CD14-positive monocyte (primary cell): Measurements from ENCODE around the gene MEAF6. TPM values are rescaled to one million over a fixed set of nuclear protein-coding genes. Genes with fewer than 3 reads are reported as not detected.

Source experiments
- DNase-seq, 3 donors: peaks; one replicate each; pipeline ENCODE4 v3.0.0-alpha.2; 2011 to 2022
- H2AFZ ChIP-seq: 2 replicates; pipeline ENCODE4 v1.6.0; 2012; ENCODE audit warnings: mild to moderate bottlenecking, low read depth, low read length, inconsistent platforms; ENCODE audit not compliant: insufficient read depth, poor library complexity, severe bottlenecking
- H3K27ac ChIP-seq, 2 donors: 1 replicate in 1 of 2; 2 replicates in 1 of 2; pipeline ENCODE4 v1.5.1; 2012 to 2013; ENCODE audit warnings: low read length in 2 of 2, control low read depth in 1 of 2, inconsistent platforms in 1 of 2, low read depth in 1 of 2, mild to moderate bottlenecking in 1 of 2
- H3K27me3 ChIP-seq, 2 donors: one replicate each; pipeline versions ENCODE4 v1.6.0 to v1.6.1; 2011 to 2013; ENCODE audit warnings: low read length in 2 of 2; ENCODE audit not compliant: control insufficient read depth in 2 of 2, insufficient read depth in 2 of 2
- H3K36me3 ChIP-seq, 2 donors: replicated peaks in 1 of 2; 1 replicate in 1 of 2; 2 replicates in 1 of 2; pipeline versions ENCODE4 v1.5.1 to v1.6.1; 2012 to 2013; ENCODE audit warnings: low read length in 2 of 2, control low read depth in 1 of 2, inconsistent platforms in 1 of 2, mild to moderate bottlenecking in 1 of 2; ENCODE audit not compliant: insufficient read depth in 2 of 2, control insufficient read depth in 1 of 2
- H3K4me1 ChIP-seq, 2 donors: 1 replicate in 1 of 2; 2 replicates in 1 of 2; pipeline versions ENCODE4 v1.5.1 to v1.6.1; 2012 to 2013; ENCODE audit warnings: low read length in 2 of 2, control low read depth in 1 of 2, inconsistent platforms in 1 of 2, mild to moderate bottlenecking in 1 of 2, moderate library complexity in 1 of 2; ENCODE audit not compliant: insufficient read depth in 2 of 2, control insufficient read depth in 1 of 2
- H3K4me2 ChIP-seq: replicated peaks from 2 replicates; pipeline ENCODE3; 2012; ENCODE audit warnings: low read length, moderate library complexity, mild to moderate bottlenecking; ENCODE audit not compliant: poor library complexity, severe bottlenecking; ENCODE audit errors: extremely low read depth
- H3K4me3 ChIP-seq, 3 experiments: fragments of 200-600 bp in 1 of 3; sonication (generic) in 1 of 3; replicated peaks in 1 of 3; 1 replicate in 2 of 3; 2 replicates in 1 of 3; pipeline ENCODE4 v1.5.1; 2011 to 2013; ENCODE audit warnings: low read length in 3 of 3, mild to moderate bottlenecking in 3 of 3, control low read depth in 2 of 3, low read depth in 2 of 3, inconsistent platforms in 1 of 3, moderate library complexity in 1 of 3
- H3K79me2 ChIP-seq: 2 replicates; pipeline ENCODE4 v1.6.0; 2012; ENCODE audit warnings: mild to moderate bottlenecking, control low read depth, inconsistent platforms, low read length, moderate library complexity; ENCODE audit not compliant: insufficient read depth
- H3K9ac ChIP-seq: 2 replicates; pipeline ENCODE4 v1.6.0; 2017; ENCODE audit warnings: low read length, mild to moderate bottlenecking; ENCODE audit not compliant: insufficient read depth, poor library complexity, severe bottlenecking
- H3K9me3 ChIP-seq, 2 donors: replicated peaks in 1 of 2; 1 replicate in 1 of 2; 2 replicates in 1 of 2; pipeline versions ENCODE4 v1.5.1 to v1.6.1; 2012 to 2013; ENCODE audit warnings: low read length in 2 of 2, control low read depth in 1 of 2; ENCODE audit not compliant: control insufficient read depth in 1 of 2, insufficient read depth in 1 of 2
- H4K20me1 ChIP-seq: 2 replicates; pipeline ENCODE4 v1.6.0; 2012; ENCODE audit warnings: mild to moderate bottlenecking, low read length, control low read depth, moderate library complexity; ENCODE audit not compliant: insufficient read depth
- H3K27ac Mint-ChIP-seq, 7 donors: one replicate each; pipeline ENCODE4 v1.8.0; 2020; ENCODE audit warnings: mild to moderate bottlenecking in 7 of 7, mixed read lengths in 7 of 7, moderate library complexity in 6 of 7, inconsistent platforms in 2 of 7
- H3K27me3 Mint-ChIP-seq, 3 donors: one replicate each; pipeline ENCODE4 v1.8.0; 2021 to 2022; ENCODE audit warnings: low read depth in 3 of 3, mild to moderate bottlenecking in 3 of 3, mixed read lengths in 3 of 3, moderate library complexity in 3 of 3, inconsistent platforms in 1 of 3
- H3K36me3 Mint-ChIP-seq, 2 donors: one replicate each; pipeline ENCODE4 v1.8.0; 2020; ENCODE audit warnings: mixed read lengths in 2 of 2, inconsistent platforms in 1 of 2, mild to moderate bottlenecking in 1 of 2
- H3K4me1 Mint-ChIP-seq: one replicate; pipeline ENCODE4 v1.8.0; 2020; ENCODE audit warnings: mild to moderate bottlenecking, mixed read lengths
- H3K4me3 Mint-ChIP-seq, 2 donors: one replicate each; pipeline ENCODE4 v1.8.0; 2020; ENCODE audit warnings: mild to moderate bottlenecking in 2 of 2, mixed read lengths in 2 of 2, moderate library complexity in 1 of 2
- H3K9me3 Mint-ChIP-seq, 7 donors: one replicate each; pipeline ENCODE4 v1.8.0; 2020 to 2022; ENCODE audit warnings: mixed read lengths in 7 of 7, mild to moderate bottlenecking in 6 of 7, moderate library complexity in 6 of 7, inconsistent platforms in 2 of 7
- WGBS: methylation state at CpG from one replicate; pipeline ENCODE4 v1.1.5; 2013; ENCODE audit warnings: missing lambda C conversion rate; ENCODE audit not compliant: insufficient coverage; 5-methylcytosine and 5-hydroxymethylcytosine counted together
- intact Hi-C, 2 donors: fragments of 100-400 bp; cut with micrococcal nuclease; formaldehyde crosslinking; loops; one replicate each; pipeline versions ENCODE4 v1.15.0 to v1.15.1; 2023
- polyA plus RNA-seq, 3 donors: library from polyadenylated mRNA; depleted of rRNA in 1 of 3; unstranded in 2 of 3; stranded (reverse) in 1 of 3; fragments of 300-500 nt in 2 of 3; fragments of >200 nt in 1 of 3; fragmentation: Illumina TruSeq in 2 of 3; gene quantifications; 1 replicate in 2 of 3; 2 replicates in 1 of 3; pipeline ENCODE4 v1.2.3, GENCODE V29; 2012 to 2021
- TF ChIP-seq, protein P1 (sequence below): fragments of 200-600 bp; IDR thresholded peaks from one replicate; pipeline ENCODE4 v1.8.0; 2022; ENCODE audit warnings: antibody characterized with exemption, mild to moderate bottlenecking

The MEAF6 gene
- polyA plus RNA-seq, 3 donors: 56.7 to 99.8 (median 79.2) TPM

DNA sequence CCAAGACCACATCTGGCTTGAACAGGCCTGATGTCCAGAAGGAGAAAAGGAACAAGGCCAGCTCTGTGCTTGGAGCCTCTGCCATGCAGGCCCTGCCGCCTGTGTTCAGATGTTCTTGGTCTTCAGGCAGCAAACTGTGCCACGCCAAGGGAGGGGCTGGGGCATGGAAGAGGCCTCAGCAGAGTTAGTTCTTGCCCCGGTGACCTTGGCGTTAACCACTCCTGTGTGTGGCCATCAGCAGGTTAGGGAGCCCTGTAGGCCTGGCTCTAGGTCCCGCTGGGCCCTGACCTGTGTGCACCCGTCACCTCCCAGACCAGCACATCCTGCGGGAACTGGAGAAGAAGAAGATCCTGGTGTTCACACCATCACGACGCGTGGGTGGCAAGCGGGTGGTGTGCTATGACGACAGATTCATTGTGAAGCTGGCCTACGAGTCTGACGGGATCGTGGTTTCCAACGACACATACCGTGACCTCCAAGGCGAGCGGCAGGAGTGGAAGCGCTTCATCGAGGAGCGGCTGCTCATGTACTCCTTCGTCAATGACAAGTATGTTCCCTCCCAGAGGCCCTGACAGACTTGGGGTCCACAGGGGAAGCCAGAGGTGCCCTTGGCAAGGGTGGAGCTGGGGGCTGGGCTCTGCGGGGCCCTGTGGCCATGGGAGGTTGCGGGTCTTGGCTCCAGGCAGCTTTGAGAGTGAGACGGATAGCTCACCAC lies 33.1 kb downstream of the MEAF6 start:
- intact Hi-C loops: no loop called here
- H4K20me1 ChIP-seq: peaks cover 69% of the 10 kb centered on the region
- no peak overlapping the region for H3K4me2 ChIP-seq
- H2AFZ ChIP-seq: no peak overlapping the region
- Mint-ChIP-seq H3K27me3 (no peaks in the 10 kb centered on the region), H3K36me3 (peaks cover 55 to 56% of the 10 kb centered on the region in 2 donors), H3K9me3 (no peaks in the 10 kb centered on the region), H3K27ac (peak overlapping the region in 5 of 7 donors; percentile 62 to 86 (median 71)), H3K4me1 (peaks cover 57% of the 10 kb centered on the region), H3K4me3 (no peak overlapping the region)
- TF ChIP-seq, protein P1, sequence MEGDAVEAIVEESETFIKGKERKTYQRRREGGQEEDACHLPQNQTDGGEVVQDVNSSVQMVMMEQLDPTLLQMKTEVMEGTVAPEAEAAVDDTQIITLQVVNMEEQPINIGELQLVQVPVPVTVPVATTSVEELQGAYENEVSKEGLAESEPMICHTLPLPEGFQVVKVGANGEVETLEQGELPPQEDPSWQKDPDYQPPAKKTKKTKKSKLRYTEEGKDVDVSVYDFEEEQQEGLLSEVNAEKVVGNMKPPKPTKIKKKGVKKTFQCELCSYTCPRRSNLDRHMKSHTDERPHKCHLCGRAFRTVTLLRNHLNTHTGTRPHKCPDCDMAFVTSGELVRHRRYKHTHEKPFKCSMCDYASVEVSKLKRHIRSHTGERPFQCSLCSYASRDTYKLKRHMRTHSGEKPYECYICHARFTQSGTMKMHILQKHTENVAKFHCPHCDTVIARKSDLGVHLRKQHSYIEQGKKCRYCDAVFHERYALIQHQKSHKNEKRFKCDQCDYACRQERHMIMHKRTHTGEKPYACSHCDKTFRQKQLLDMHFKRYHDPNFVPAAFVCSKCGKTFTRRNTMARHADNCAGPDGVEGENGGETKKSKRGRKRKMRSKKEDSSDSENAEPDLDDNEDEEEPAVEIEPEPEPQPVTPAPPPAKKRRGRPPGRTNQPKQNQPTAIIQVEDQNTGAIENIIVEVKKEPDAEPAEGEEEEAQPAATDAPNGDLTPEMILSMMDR: no peak
- 75% methylated on average over 19 of the region's 26 CpGs for WGBS
- H3K79me2 ChIP-seq: peaks cover 48% of the 10 kb centered on the region
- no peak overlapping the region for H3K9ac ChIP-seq
- H3K27me3 ChIP-seq: no peaks in the 10 kb centered on the region
- peaks cover 51 to 53% of the 10 kb centered on the region in 2 donors for H3K36me3 ChIP-seq
- peaks cover 54 to 67% of the 10 kb centered on the region in 2 donors for H3K4me1 ChIP-seq
- H3K27ac ChIP-seq: peak overlapping the region in 1 of 2 donors; percentile 96
- H3K9me3 ChIP-seq: no peaks in the 10 kb centered on the region
- no peak overlapping the region for H3K4me3 ChIP-seq
- DNase-seq: peak in 1 of 3 donors; percentile 9

DNA sequence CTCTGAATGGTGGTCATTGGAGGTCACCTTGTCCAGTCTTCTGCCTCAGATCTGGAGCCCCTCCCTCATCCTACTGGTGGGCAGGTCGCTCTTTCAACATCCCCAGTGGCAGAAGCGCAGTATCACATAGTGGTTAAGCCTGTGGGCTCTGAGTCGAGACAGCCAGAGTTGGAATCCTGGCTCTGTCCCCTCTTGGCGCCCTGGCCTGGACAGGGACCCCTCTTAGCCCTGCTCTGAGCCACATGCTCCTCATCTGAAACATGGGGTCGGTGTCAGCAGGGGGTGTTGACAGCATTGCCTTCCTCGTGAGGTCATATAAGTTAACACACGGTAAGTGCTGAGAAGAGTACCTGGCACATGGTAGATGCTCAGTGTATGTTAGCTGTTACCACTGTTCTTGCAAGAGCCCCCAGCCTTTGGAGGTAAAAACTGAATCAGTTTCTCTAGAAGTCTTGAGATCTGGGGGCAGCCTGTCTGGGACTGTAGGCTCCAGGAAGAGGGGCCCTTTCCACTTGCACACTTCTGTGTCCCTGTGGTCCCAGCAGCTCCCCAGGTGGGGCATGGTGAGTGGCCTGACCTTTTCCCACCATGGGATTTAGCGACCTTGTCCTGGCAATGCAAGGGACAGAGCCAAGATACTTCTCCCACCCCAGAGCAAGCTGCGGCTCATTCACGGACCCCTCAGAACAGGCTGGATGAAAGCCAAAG lies 33.8 kb downstream of the MEAF6 start:
- TF ChIP-seq, protein P1: no peak
- H3K4me3 Mint-ChIP-seq: no peak overlapping the region
- Histone ChIP-seq H2AFZ (no peak overlapping the region), H3K79me2 (peaks cover 56% of the 10 kb centered on the region), H3K9me3 (no peaks in the 10 kb centered on the region), H3K9ac (peak overlapping the region; percentile 77), H3K4me1 (peaks cover 54 to 67% of the 10 kb centered on the region in 2 donors), H3K27me3 (no peaks in the 10 kb centered on the region), H3K4me3 (no peak overlapping the region), H3K27ac (peak overlapping the region; percentile 96 to 99), H3K36me3 (peaks cover 52 to 56% of the 10 kb centered on the region in 2 donors), H3K4me2 (peak overlapping the region; percentile 98), H4K20me1 (peaks cover 76% of the 10 kb centered on the region)
- H3K36me3 Mint-ChIP-seq: peaks cover 59 to 61% of the 10 kb centered on the region in 2 donors
- no peaks in the 10 kb centered on the region for H3K27me3 Mint-ChIP-seq
- no peaks in the 10 kb centered on the region for H3K9me3 Mint-ChIP-seq
- H3K4me1 Mint-ChIP-seq: peaks cover 57% of the 10 kb centered on the region
- no peak for DNase-seq
- peak overlapping the region; percentile 95 to 99 (median 98) for H3K27ac Mint-ChIP-seq
- intact Hi-C loops: no loop called here
- WGBS: 72% methylated on average over 10 of the region's 10 CpGs
